OCI-LY7 (cell line): Measurements from ENCODE around the gene SMPDL3A. TPM values are rescaled to one million over a fixed set of nuclear protein-coding genes. Genes with fewer than 3 reads are reported as not detected.
A peak's percentile ranks its signal among the peaks of the same experiment; 100 is the strongest.

Experiments
- BruUV-seq: library from RNA; stranded (reverse); fragments of 400-500 nt; replicated peaks from 2 replicates; lab custom pipeline; 2021; lab: Mats Ljungman, UMichigan
- CTCF ChIA-PET: fragments of 300-600 bp; sonication (Branson Sonifier 250); formaldehyde crosslinking; loops from one replicate; lab custom pipeline; 2022; ENCODE audit warnings: antibody characterized with exemption; ENCODE audit not compliant: unreplicated experiment; lab: Charles Lee
- POLR2A ChIA-PET: fragments of 300-600 bp; sonication (Branson Sonifier 250); formaldehyde crosslinking; loops from one replicate; lab custom pipeline; 2022; ENCODE audit warnings: antibody characterized with exemption; lab: Charles Lee
- DNase-seq: peaks from one replicate; pipeline ENCODE4 v3.0.0-alpha.2; 2015; ENCODE audit warnings: low spot score
- H2AFZ ChIP-seq: fragments of 200-600 bp; sonication (generic), shearing (Covaris generic); 2 replicates; pipeline ENCODE4 v1.6.1; 2014; ENCODE audit warnings: mild to moderate bottlenecking, antibody characterized with exemption, low read length, moderate library complexity
- H3K27ac ChIP-seq: fragments of 200-600 bp; sonication (generic); 2 replicates; pipeline ENCODE4 v1.5.1; 2014; ENCODE audit warnings: mixed run types, low read depth, mild to moderate bottlenecking, moderate library complexity, low read length, inconsistent platforms; ENCODE audit not compliant: poor library complexity, severe bottlenecking
- H3K36me3 ChIP-seq: fragments of 200-600 bp; sonication (generic); 2 replicates; pipeline ENCODE4 v1.6.1; 2014; ENCODE audit warnings: mild to moderate bottlenecking, antibody characterized with exemption, low read length, moderate library complexity, mixed read lengths; ENCODE audit not compliant: insufficient read depth
- H3K4me1 ChIP-seq: fragments of 200-600 bp; sonication (generic); 2 replicates; pipeline ENCODE4 v1.5.1; 2014; ENCODE audit warnings: mild to moderate bottlenecking, low read length; ENCODE audit not compliant: insufficient read depth, poor library complexity, severe bottlenecking
- H3K4me2 ChIP-seq: fragments of 200-600 bp; sonication (generic); 2 replicates; pipeline ENCODE4 v1.6.1; 2014; ENCODE audit warnings: mild to moderate bottlenecking, low read length
- H3K4me3 ChIP-seq: fragments of 200-600 bp; sonication (generic); 2 replicates; pipeline ENCODE4 v1.5.1; 2014; ENCODE audit warnings: mild to moderate bottlenecking, low read depth, low read length; ENCODE audit not compliant: poor library complexity, severe bottlenecking
- H3K79me2 ChIP-seq: fragments of 200-600 bp; sonication (generic); 2 replicates; pipeline ENCODE4 v1.6.1; 2016; ENCODE audit warnings: low read depth, mild to moderate bottlenecking, low read length, moderate library complexity, mixed read lengths; ENCODE audit not compliant: insufficient read depth
- H3K9me2 ChIP-seq: fragments of 200-600 bp; sonication (generic); 2 replicates; pipeline ENCODE4 v1.6.1; 2016; ENCODE audit warnings: mild to moderate bottlenecking, low read length, mixed read lengths; ENCODE audit not compliant: insufficient read depth
- H3K9me3 ChIP-seq: fragments of 200-600 bp; sonication (generic); 2 replicates; pipeline ENCODE4 v1.6.1; 2014; ENCODE audit warnings: mild to moderate bottlenecking, mixed run types, low read length, mixed read lengths
- H4K20me1 ChIP-seq: fragments of 200-600 bp; sonication (generic); 2 replicates; pipeline ENCODE4 v1.6.1; 2014; ENCODE audit warnings: mild to moderate bottlenecking, antibody characterized with exemption, low read length, moderate library complexity, mixed read lengths; ENCODE audit not compliant: insufficient read depth
- CTCF ChIP-seq: fragments of 200-600 bp; sonication (generic); conservative IDR thresholded peaks from 2 replicates; pipeline ENCODE4 v1.5.1; 2014; ENCODE audit warnings: mild to moderate bottlenecking, antibody characterized with exemption, low read length, moderate library complexity, mixed read lengths
- EZH2phosphoT487 ChIP-seq: fragments of 200-600 bp; sonication (generic); IDR thresholded peaks from 2 replicates; pipeline ENCODE4 v1.6.1; 2018; ENCODE audit warnings: low read depth, borderline replicate concordance, mild to moderate bottlenecking, mixed run types, antibody characterized with exemption, low read length, moderate library complexity, mixed read lengths
- intact Hi-C: fragments of 100-400 bp; cut with micrococcal nuclease; formaldehyde crosslinking; loops from one replicate; pipeline ENCODE4 v1.10.0; 2022; ENCODE audit not compliant: unreplicated experiment
- small RNA-seq: library from RNA; depleted of rRNA; stranded (forward); fragments of <200 nt; gene quantifications from one replicate; pipeline ENCODE3, GENCODE V24; 2014
- total RNA-seq, 2 experiments: library from RNA; depleted of rRNA in 1 of 2; stranded (reverse); fragments of >200 nt in 1 of 2; shearing (Covaris generic) in 1 of 2; gene quantifications; 2 replicates each; pipeline ENCODE4 v1.2.3, GENCODE V29; 2014 to 2022

SMPDL3A gene
- total RNA-seq, 2 experiments from 2014 or later: not detected

GRCh38 chr6:122845916-122846612 lies 57.0 kb downstream of the SMPDL3A start:
- Histone ChIP-seq H3K79me2 (no peaks in the 10 kb centered on the region), H3K9me3 (no peaks in the 10 kb centered on the region), H2AFZ (no peak overlapping the region), H3K9me2 (no peaks in the 10 kb centered on the region), H3K4me1 (no peaks in the 10 kb centered on the region), H3K4me3 (no peak overlapping the region), H3K27ac (no peak overlapping the region), H4K20me1 (no peaks in the 10 kb centered on the region), H3K4me2 (no peak overlapping the region), H3K36me3 (no peaks in the 10 kb centered on the region)
- CTCF ChIA-PET: no interaction called here
- POLR2A ChIA-PET: no interaction called here
- TF ChIP-seq CTCF (no peak), EZH2phosphoT487 (no peak)
- DNase-seq: no peak
- no TSS peak for BruUV-seq
- intact Hi-C loops: no loop called here

GRCh38 chr6:122853259-122853995 lies 64.4 kb downstream of the SMPDL3A start:
- intact Hi-C loops: no loop called here
- POLR2A ChIA-PET: no interaction called here
- no peak overlapping the region for H3K4me2 ChIP-seq

More at GRCh38 chr6:122853259-122853995, 64.4 kb downstream of the SMPDL3A start:
- no peak overlapping the region for H3K27ac ChIP-seq
- no peak overlapping the region for H2AFZ ChIP-seq
- no peaks in the 10 kb centered on the region for H3K9me3 ChIP-seq
- CTCF ChIA-PET: no interaction called here
- no peaks in the 10 kb centered on the region for H3K4me1 ChIP-seq
- no peaks in the 10 kb centered on the region for H3K79me2 ChIP-seq
- TF ChIP-seq EZH2phosphoT487 (no peak), CTCF (no peak)
- no peaks in the 10 kb centered on the region for H4K20me1 ChIP-seq
- H3K36me3 ChIP-seq: no peaks in the 10 kb centered on the region
- no peaks in the 10 kb centered on the region for H3K9me2 ChIP-seq
- no peak overlapping the region for H3K4me3 ChIP-seq
- BruUV-seq: no TSS peak
- DNase-seq: peak; percentile 1

Small RNAs within 50 kb of the gene (small RNA-seq; reads per million reads assigned to genes)
- not detected for gene RN7SL564P

Other genes starting within 250 kb of the SMPDL3A start
- gene PKIB, start 178.9 kb upstream of the SMPDL3A start, total RNA-seq (2014; rRNA removed; shearing (Covaris generic)): not detected in 2 replicates
- 0.46 TPM in 1 of 2 replicates, not detected in the other for gene PKIB, start 178.9 kb upstream of the SMPDL3A start, total RNA-seq (2022)
- not detected in 2 replicates for gene FABP7, start 9.5 kb upstream of the SMPDL3A start, total RNA-seq (2014; rRNA removed; shearing (Covaris generic))
- not detected in 2 replicates for gene FABP7, start 9.5 kb upstream of the SMPDL3A start, total RNA-seq (2022)
- gene CLVS2, start 207.0 kb downstream of the SMPDL3A start, total RNA-seq (2014; rRNA removed; shearing (Covaris generic)): not detected in 2 replicates
- gene CLVS2, start 207.0 kb downstream of the SMPDL3A start, total RNA-seq (2022): not detected in 2 replicates